Right atrium auricular region (tissue), 2 donors: Measurements from ENCODE around the gene ATG7. TPM values are rescaled to one million over a fixed set of nuclear protein-coding genes. Genes with fewer than 3 reads are reported as not detected.

ENCODE experiments used
- DNase-seq: peaks from one replicate; pipeline ENCODE4 v3.0.0-alpha.2; 2019; ENCODE audit warnings: low spot score
- H3K27ac ChIP-seq, 2 donors: fragments of 200-600 bp; sonication (generic); 1 replicate in 1 of 2; 2 replicates in 1 of 2; pipeline ENCODE4 v1.5.1; 2016 to 2019
- H3K27me3 ChIP-seq, 2 donors: fragments of 200-600 bp; sonication (generic); one replicate each; pipeline versions ENCODE4 v1.5.1 to v1.6.0; 2017 to 2019
- H3K36me3 ChIP-seq: fragments of 200-600 bp; sonication (generic); one replicate; pipeline ENCODE4 v1.5.1; 2016
- H3K4me1 ChIP-seq, 2 donors: fragments of 200-600 bp; sonication (generic); one replicate each; pipeline versions ENCODE4 v1.5.1 to v1.6.0; 2017 to 2019
- H3K4me3 ChIP-seq, 2 donors: fragments of 200-600 bp; sonication (generic); 1 replicate in 1 of 2; 2 replicates in 1 of 2; pipeline ENCODE4 v1.5.1; 2017 to 2019; ENCODE audit warnings: mild to moderate bottlenecking in 1 of 2, moderate library complexity in 1 of 2
- H3K9me3 ChIP-seq, 2 donors: fragments of 200-600 bp; sonication (generic); one replicate each; pipeline ENCODE4 v1.5.1; 2019
- total RNA-seq, 2 donors: library from RNA; depleted of rRNA; stranded (reverse); fragments of >200 nt; gene quantifications; one replicate each; pipeline ENCODE4 v1.1.0, GENCODE V29; 2016
- TF ChIP-seq, protein P1 (sequence below), 2 donors: fragments of 200-600 bp; sonication (generic); IDR thresholded peaks; one replicate each; pipeline ENCODE4 v1.5.1; 2019; ENCODE audit warnings: antibody characterized with exemption in 2 of 2

The ATG7 gene
- total RNA-seq, 2 donors from 2014 or later, result 15.2 to 23.8 TPM

DNA sequence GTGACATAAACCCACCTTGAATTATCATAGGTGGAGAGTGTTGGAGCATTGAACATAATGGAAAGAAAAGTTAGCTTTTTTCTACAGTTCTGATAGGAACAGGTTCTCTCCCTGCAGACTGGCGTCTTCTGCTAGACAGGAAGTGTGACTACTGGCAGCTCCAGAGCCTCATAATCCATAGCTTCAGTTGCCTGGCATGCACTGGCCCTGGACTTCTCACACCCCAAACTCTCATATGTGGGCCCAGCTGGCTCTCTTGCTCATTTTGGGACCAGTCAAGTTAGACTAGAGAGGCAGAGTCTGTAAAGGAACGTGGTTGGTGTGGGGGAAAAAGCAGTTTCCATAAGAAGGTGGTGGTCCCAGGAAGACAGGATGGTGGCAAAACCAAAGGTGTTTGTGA lies 191.4 kb downstream of the ATG7 start:
- H3K27ac ChIP-seq, result no peak overlapping the region
- DNase-seq, result no peak
- H3K9me3 ChIP-seq, result no peaks in the 10 kb centered on the region
- peaks cover 0 to 30% of the 10 kb centered on the region in 2 donors for H3K4me1 ChIP-seq
- H3K27me3 ChIP-seq, result no peaks in the 10 kb centered on the region
- TF ChIP-seq, protein P1, sequence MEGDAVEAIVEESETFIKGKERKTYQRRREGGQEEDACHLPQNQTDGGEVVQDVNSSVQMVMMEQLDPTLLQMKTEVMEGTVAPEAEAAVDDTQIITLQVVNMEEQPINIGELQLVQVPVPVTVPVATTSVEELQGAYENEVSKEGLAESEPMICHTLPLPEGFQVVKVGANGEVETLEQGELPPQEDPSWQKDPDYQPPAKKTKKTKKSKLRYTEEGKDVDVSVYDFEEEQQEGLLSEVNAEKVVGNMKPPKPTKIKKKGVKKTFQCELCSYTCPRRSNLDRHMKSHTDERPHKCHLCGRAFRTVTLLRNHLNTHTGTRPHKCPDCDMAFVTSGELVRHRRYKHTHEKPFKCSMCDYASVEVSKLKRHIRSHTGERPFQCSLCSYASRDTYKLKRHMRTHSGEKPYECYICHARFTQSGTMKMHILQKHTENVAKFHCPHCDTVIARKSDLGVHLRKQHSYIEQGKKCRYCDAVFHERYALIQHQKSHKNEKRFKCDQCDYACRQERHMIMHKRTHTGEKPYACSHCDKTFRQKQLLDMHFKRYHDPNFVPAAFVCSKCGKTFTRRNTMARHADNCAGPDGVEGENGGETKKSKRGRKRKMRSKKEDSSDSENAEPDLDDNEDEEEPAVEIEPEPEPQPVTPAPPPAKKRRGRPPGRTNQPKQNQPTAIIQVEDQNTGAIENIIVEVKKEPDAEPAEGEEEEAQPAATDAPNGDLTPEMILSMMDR (IDR thresholded peaks at IDR 0.05), result no peak
- no peaks in the 10 kb centered on the region for H3K36me3 ChIP-seq
- H3K4me3 ChIP-seq, result no peak overlapping the region

GRCh38 chr3:11464356-11464755 lies 192.2 kb downstream of the ATG7 start:
- H3K4me3 ChIP-seq, result no peak overlapping the region
- TF ChIP-seq, protein P1 (IDR thresholded peaks at IDR 0.05), result no peak
- DNase-seq, result no peak
- peaks cover 0 to 30% of the 10 kb centered on the region in 2 donors for H3K4me1 ChIP-seq
- H3K9me3 ChIP-seq, result no peaks in the 10 kb centered on the region
- peak overlapping the region; percentile 12 to 81 for H3K27ac ChIP-seq
- no peaks in the 10 kb centered on the region for H3K27me3 ChIP-seq
- no peaks in the 10 kb centered on the region for H3K36me3 ChIP-seq

DNA sequence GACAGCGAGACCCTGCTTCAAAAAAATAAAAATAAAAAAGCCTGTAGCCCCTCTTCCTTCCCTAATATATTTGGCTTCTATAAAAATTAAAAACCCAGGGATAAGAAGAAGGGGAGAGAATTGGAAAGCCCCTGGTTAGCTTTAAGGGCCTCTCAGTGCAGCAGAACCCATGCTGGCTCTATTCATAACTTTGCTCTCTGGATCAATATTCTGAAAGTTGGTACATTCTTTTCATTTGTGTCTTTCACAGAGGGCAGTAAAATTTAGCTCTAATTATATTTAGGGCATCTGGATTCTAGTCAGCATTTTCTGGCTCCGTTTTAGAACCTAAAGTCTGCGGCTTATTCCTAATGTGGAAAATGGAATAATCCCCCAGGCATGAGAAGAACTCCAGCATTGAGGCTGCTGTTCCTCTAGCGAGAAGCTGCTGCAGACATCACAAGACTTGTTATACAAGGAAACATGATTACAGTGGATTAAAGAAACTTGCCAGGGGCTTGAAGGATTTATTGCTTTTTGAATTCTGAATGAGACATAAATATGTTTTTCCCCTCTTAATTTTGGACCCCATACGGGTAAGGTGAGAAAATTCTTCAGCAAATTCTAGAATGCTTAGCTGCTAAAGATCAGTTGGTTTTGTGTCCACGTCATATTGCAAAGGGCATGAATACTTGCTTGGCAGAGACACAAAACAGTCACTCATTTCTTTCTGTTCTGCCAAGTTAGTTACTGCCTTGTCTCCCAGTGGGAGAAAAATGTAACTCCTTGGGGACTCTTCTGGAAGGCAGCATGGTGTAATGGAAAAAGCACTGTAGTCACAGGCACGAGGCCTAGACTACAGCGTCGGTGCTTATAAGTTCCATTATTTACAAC lies 193.8 kb downstream of the ATG7 start:
- H3K27me3 ChIP-seq, result no peaks in the 10 kb centered on the region
- H3K4me3 ChIP-seq, result no peak overlapping the region
- H3K4me1 ChIP-seq, result peaks cover 0 to 30% of the 10 kb centered on the region in 2 donors
- no peaks in the 10 kb centered on the region for H3K9me3 ChIP-seq
- no peak for DNase-seq
- TF ChIP-seq, protein P1 (IDR thresholded peaks at IDR 0.05), result no peak
- H3K36me3 ChIP-seq, result no peaks in the 10 kb centered on the region
- peak overlapping the region; percentile 74 to 81 for H3K27ac ChIP-seq

DNA sequence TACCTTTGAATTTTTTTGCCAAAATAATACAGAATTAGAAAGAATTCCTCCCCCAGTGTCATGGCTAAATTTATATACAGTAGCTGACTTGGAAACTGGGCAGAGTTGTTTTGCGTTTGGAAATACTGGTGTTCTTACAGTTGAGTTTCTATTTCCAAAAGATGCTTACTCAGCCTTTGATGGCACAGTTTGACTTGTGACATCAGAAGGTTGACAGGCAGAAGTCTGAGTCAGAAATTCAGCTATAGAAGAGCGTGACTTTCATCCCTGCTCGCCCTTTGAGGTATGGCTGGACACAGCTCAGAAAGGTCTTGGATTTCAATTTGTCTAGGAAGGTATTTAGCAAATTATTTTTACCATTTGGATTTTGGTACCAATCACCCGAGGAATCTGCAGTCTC lies 195.7 kb downstream of the ATG7 start:
- TF ChIP-seq, protein P1 (IDR thresholded peaks at IDR 0.05), result no peak
- Histone ChIP-seq H3K27me3 (no peaks in the 10 kb centered on the region), H3K9me3 (no peaks in the 10 kb centered on the region), H3K4me3 (no peak overlapping the region), H3K27ac (no peak overlapping the region), H3K4me1 (peaks cover 0 to 30% of the 10 kb centered on the region in 2 donors), H3K36me3 (no peaks in the 10 kb centered on the region)
- no peak for DNase-seq

DNA sequence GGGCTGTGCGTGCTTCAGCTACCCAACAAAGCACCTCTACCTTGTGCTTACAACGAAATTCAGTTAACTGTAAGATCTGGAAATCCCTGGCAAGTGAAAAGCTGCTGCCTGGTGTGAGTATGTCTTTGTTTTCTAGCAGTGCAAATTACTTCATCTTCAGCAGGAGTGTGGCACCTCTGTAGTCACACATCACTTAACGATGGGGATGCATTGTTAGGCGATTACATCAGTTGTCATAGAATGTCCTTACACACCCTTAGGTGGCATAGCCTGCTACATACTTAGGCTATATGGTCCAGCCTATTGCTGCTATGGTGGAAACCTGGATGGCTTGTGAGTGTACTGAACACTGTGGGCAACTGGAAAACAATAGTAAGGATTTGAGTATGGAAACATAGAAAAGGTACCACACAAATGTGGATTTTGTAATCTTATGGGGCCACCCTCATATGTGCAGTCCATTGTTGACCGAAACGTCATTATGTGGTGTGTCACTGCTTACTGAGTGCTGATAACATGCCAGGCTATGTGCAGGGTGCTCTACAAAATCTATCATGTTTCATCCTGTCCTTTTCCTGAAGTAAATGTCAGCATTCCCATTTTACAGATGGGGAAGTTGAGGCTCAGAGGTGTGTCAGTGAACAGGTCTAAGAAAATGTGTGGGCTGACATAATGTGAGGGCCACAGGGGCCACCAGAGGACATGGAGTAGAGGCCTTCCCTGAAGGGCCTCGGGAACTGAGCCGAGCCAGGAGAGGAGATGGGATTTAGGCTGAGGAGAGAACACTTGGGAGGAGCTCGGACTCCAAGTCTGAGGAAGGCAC lies 198.0 kb downstream of the ATG7 start:
- Histone ChIP-seq H3K4me1 (peaks cover 0 to 21% of the 10 kb centered on the region in 2 donors), H3K27me3 (no peaks in the 10 kb centered on the region), H3K4me3 (no peak overlapping the region), H3K27ac (no peak overlapping the region), H3K36me3 (no peaks in the 10 kb centered on the region), H3K9me3 (no peaks in the 10 kb centered on the region)
- TF ChIP-seq, protein P1 (IDR thresholded peaks at IDR 0.05), result no peak
- no peak for DNase-seq
